Loucy (cell line): Measurements from ENCODE around the gene DDIT3.
"Not testable (repeated sequence)": the region's sequence is repeated elsewhere in the genome, so short reads cannot be mapped to it uniquely, and the experiment has no call there.

Experiments used
- H2AFZ ChIP-seq: fragments of 200-600 bp; sonication (generic); 2 replicates; pipeline ENCODE4 v1.6.0; 2016; ENCODE audit warnings: antibody characterized with exemption, mild to moderate bottlenecking, low read length, moderate library complexity
- H3F3A ChIP-seq: fragments of 200-600 bp; 2 replicates; pipeline ENCODE4 v1.6.0; 2016; ENCODE audit warnings: antibody characterized with exemption, low read depth, mild to moderate bottlenecking
- H3K27me3 ChIP-seq: fragments of 200-600 bp; sonication (generic); 2 replicates; pipeline ENCODE4 v1.6.1; 2014; ENCODE audit warnings: low read length, mild to moderate bottlenecking; ENCODE audit not compliant: insufficient read depth, poor library complexity, severe bottlenecking
- H3K36me3 ChIP-seq: fragments of 200-600 bp; sonication (generic); 2 replicates; pipeline ENCODE4 v1.6.1; 2016; ENCODE audit warnings: low read length; ENCODE audit not compliant: insufficient read depth
- H3K4me1 ChIP-seq: fragments of 200-600 bp; sonication (generic); 2 replicates; pipeline ENCODE4 v1.5.1; 2014; ENCODE audit warnings: low read length, mild to moderate bottlenecking; ENCODE audit not compliant: insufficient read depth, poor library complexity, severe bottlenecking
- H3K4me2 ChIP-seq: fragments of 200-600 bp; sonication (generic); 2 replicates; pipeline ENCODE4 v1.6.0; 2014; ENCODE audit warnings: antibody characterized with exemption, low read length, low read depth, mild to moderate bottlenecking; ENCODE audit not compliant: poor library complexity, severe bottlenecking
- H3K4me3 ChIP-seq: fragments of 200-600 bp; sonication (generic); 2 replicates; pipeline ENCODE4 v1.5.1; 2014; ENCODE audit warnings: low read length, mild to moderate bottlenecking, mixed read lengths; ENCODE audit not compliant: poor library complexity, severe bottlenecking
- H3K79me2 ChIP-seq: fragments of 200-600 bp; sonication (generic); 2 replicates; pipeline ENCODE4 v1.6.1; 2014; ENCODE audit warnings: low read length; ENCODE audit not compliant: insufficient read depth
- H3K9ac ChIP-seq: fragments of 200-600 bp; sonication (generic); 2 replicates; pipeline ENCODE4 v1.6.0; 2014; ENCODE audit warnings: mild to moderate bottlenecking, low read depth, low read length, moderate library complexity; ENCODE audit not compliant: poor library complexity, severe bottlenecking
- H3K9me2 ChIP-seq: fragments of 200-600 bp; sonication (generic); replicated peaks from 2 replicates; pipeline ENCODE4 v1.6.1; 2016; ENCODE audit warnings: low read depth, low read length, mixed read lengths
- H3K9me3 ChIP-seq: fragments of 200-600 bp; sonication (generic); 2 replicates; pipeline ENCODE4 v1.6.1; 2014; ENCODE audit warnings: mild to moderate bottlenecking, antibody characterized with exemption, low read length, low read depth; ENCODE audit not compliant: insufficient read depth
- H4K20me1 ChIP-seq: fragments of 200-600 bp; sonication (generic); 2 replicates; pipeline ENCODE4 v1.6.0; 2014; ENCODE audit warnings: antibody characterized with exemption, low read length, mild to moderate bottlenecking; ENCODE audit not compliant: insufficient read depth, poor library complexity, severe bottlenecking
- CTCF ChIP-seq: fragments of 200-600 bp; sonication (generic); conservative IDR thresholded peaks from 2 replicates; pipeline ENCODE4 v1.5.1; 2014; ENCODE audit warnings: mild to moderate bottlenecking, antibody characterized with exemption, low read length
- EZH2phosphoT487 ChIP-seq: fragments of 200-600 bp; IDR thresholded peaks from 2 replicates; pipeline ENCODE4 v1.6.1; 2018; ENCODE audit warnings: antibody characterized with exemption, mild to moderate bottlenecking, moderate library complexity, borderline replicate concordance

DDIT3 gene

GRCh38 chr12:57519796-57520052, 590 bp downstream of the DDIT3 start:
- H3K4me1 ChIP-seq: peaks cover 44% of the 10 kb centered on the region

GRCh38 chr12:57518920-57519795, 1.2 kb downstream of the DDIT3 start:
- H3K27me3 ChIP-seq: no peaks in the 10 kb centered on the region
- H3K4me3 ChIP-seq: peak overlapping the region; percentile 86
- no peak for TF ChIP-seq CTCF
- TF ChIP-seq EZH2phosphoT487: no peak
- peak overlapping the region; percentile 96 for H3K4me2 ChIP-seq
- no peaks in the 10 kb centered on the region for H3K9me3 ChIP-seq
- H3K79me2 ChIP-seq: peaks cover 43% of the 10 kb centered on the region
- peaks cover 38% of the 10 kb centered on the region for H3K4me1 ChIP-seq
- H3K36me3 ChIP-seq: peaks cover 42% of the 10 kb centered on the region
- peak overlapping the region; percentile 92 for H3K9ac ChIP-seq
- H4K20me1 ChIP-seq: peaks cover 46% of the 10 kb centered on the region
- no peaks in the 10 kb centered on the region for H3K9me2 ChIP-seq
- peaks cover 15% of the 10 kb centered on the region for H3F3A ChIP-seq
- H2AFZ ChIP-seq: no peak overlapping the region

More at GRCh38 chr12:57519796-57520052, 590 bp downstream of the DDIT3 start:
- Histone ChIP-seq H3F3A (peaks cover 15% of the 10 kb centered on the region), H4K20me1 (peaks cover 52% of the 10 kb centered on the region), H3K36me3 (peaks cover 37% of the 10 kb centered on the region), H3K27me3 (no peaks in the 10 kb centered on the region), H3K4me3 (peak overlapping the region; percentile 86), H3K4me2 (peak overlapping the region; percentile 96), H2AFZ (no peak overlapping the region), H3K9me2 (no peaks in the 10 kb centered on the region), H3K79me2 (peaks cover 48% of the 10 kb centered on the region), H3K9ac (peak overlapping the region; percentile 92), H3K9me3 (no peaks in the 10 kb centered on the region)
- no peak for TF ChIP-seq CTCF
- TF ChIP-seq EZH2phosphoT487: no peak

GRCh38 chr12:57518176-57518919, 2.0 kb downstream of the DDIT3 start:
- no peak for TF ChIP-seq CTCF
- no peak for TF ChIP-seq EZH2phosphoT487
- H3F3A ChIP-seq: peaks cover 15% of the 10 kb centered on the region
- H3K27me3 ChIP-seq: no peaks in the 10 kb centered on the region
- peak overlapping the region; percentile 86 for H3K4me3 ChIP-seq
- peaks cover 31% of the 10 kb centered on the region for H3K4me1 ChIP-seq
- peak overlapping the region; percentile 92 for H3K9ac ChIP-seq
- H3K79me2 ChIP-seq: peaks cover 35% of the 10 kb centered on the region
- H3K4me2 ChIP-seq: peak overlapping the region; percentile 96
- no peaks in the 10 kb centered on the region for H3K9me2 ChIP-seq
- peaks cover 47% of the 10 kb centered on the region for H3K36me3 ChIP-seq
- no peaks in the 10 kb centered on the region for H3K9me3 ChIP-seq
- peaks cover 38% of the 10 kb centered on the region for H4K20me1 ChIP-seq
- H2AFZ ChIP-seq: no peak overlapping the region

GRCh38 chr12:57517718-57518117, 2.6 kb downstream of the DDIT3 start:
- Histone ChIP-seq H3K36me3 (peaks cover 54% of the 10 kb centered on the region), H4K20me1 (peaks cover 35% of the 10 kb centered on the region), H3K4me2 (peak overlapping the region; percentile 96), H3K79me2 (peaks cover 31% of the 10 kb centered on the region), H3F3A (peaks cover 15% of the 10 kb centered on the region), H3K4me1 (peaks cover 30% of the 10 kb centered on the region)
- not testable (repeated sequence) for H3K9ac ChIP-seq, H3K9me2 ChIP-seq, H3K4me3 ChIP-seq, H3K27me3 ChIP-seq, H2AFZ ChIP-seq, H3K9me3 ChIP-seq
